ENCODE data around the gene ACBD4. TPM values are rescaled to one million over a fixed set of nuclear protein-coding genes. Genes with fewer than 3 reads are reported as not detected.

Gene ACBD4
- total RNA-seq, 4 donors from 2014 or later = 25.9 to 41.9 (median 28.2) TPM

DNA sequence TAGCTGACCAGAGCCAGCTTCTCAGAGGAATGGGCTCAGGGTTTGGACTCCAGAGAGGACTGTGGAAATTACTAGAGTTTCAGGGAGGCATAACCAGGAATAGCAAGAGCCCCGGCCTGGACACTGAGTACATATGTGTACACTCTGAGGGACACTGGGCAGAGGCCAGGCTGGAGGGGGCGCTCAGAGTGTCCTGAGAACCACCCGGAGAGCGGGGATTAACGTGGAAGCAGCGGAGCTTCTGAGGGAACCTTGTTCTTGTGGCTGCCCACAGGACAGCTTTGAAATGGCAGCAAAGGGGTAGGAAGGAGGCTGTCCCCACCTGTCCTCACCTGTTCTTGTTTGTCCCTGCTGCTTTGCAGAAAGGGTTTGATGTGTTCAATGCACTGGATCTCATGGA lies 31.0 kb upstream of the ACBD4 start:
- no peak for DNase-seq (ENCODE audit: low spot score in 2 of 2)
- Histone ChIP-seq H3K9me3 (no peaks in the 10 kb centered on the region), H3K4me1 (peaks cover 0 to 61% (median 12%) of the 10 kb centered on the region in 4 donors), H3K27me3 (no peaks in the 10 kb centered on the region), H3K27ac (no peak overlapping the region), H3K4me3 (no peak overlapping the region), H3K36me3 (peaks cover 2 to 98% (median 41%) of the 10 kb centered on the region in 3 donors)
- TF ChIP-seq POLR2A (IDR thresholded peaks at IDR 0.05) = no peak
- TF ChIP-seq, protein P1, sequence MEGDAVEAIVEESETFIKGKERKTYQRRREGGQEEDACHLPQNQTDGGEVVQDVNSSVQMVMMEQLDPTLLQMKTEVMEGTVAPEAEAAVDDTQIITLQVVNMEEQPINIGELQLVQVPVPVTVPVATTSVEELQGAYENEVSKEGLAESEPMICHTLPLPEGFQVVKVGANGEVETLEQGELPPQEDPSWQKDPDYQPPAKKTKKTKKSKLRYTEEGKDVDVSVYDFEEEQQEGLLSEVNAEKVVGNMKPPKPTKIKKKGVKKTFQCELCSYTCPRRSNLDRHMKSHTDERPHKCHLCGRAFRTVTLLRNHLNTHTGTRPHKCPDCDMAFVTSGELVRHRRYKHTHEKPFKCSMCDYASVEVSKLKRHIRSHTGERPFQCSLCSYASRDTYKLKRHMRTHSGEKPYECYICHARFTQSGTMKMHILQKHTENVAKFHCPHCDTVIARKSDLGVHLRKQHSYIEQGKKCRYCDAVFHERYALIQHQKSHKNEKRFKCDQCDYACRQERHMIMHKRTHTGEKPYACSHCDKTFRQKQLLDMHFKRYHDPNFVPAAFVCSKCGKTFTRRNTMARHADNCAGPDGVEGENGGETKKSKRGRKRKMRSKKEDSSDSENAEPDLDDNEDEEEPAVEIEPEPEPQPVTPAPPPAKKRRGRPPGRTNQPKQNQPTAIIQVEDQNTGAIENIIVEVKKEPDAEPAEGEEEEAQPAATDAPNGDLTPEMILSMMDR (IDR thresholded peaks at IDR 0.05) = no peak
- no peak for TF ChIP-seq EP300 (IDR thresholded peaks at IDR 0.05)
- WGBS, 2 donors = 87 to 96% methylated on average over 6 of the region's 6 CpGs

DNA sequence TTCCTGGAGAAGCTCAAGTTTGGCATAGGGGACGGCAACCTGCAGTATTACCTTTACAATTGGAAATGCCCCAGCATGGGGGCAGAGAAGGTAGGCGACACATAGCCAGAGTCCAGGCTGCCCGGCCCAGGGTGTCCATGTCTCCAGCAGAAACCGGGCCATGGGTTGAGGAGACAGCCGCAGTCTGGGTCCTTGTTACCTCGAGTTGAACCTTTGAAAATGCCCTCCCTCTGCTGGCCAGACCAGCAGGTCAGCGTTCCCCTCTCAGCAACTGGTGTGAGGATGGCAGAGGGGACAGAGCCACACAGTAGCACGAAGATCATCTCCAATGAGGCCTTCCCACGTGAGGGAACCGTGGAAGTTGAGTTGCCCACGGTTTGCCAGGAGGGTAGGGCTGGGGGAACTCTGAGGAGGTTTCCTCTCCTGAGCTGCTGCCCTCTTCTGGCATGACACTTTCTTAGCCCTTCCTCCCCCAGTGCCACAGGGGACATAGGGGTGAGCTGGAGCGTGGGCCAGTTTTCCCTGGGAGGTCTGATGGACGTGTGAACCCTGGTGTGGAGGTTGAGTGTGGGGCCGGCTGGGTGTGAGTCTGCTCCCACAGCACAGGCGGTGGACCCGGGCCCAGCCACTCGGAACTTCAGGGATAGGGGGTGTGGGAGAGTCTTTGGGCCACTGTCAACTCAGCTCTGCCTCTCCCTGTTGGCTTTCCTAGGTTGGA lies 30.4 kb upstream of the ACBD4 start:
- peaks cover 2 to 95% (median 37%) of the 10 kb centered on the region in 3 donors for H3K36me3 ChIP-seq
- H3K9me3 ChIP-seq = no peaks in the 10 kb centered on the region
- no peak overlapping the region for H3K4me3 ChIP-seq
- 78 to 81% methylated on average over 16 to 17 of the region's 17 CpGs for WGBS, 2 donors
- H3K27me3 ChIP-seq = no peaks in the 10 kb centered on the region
- no peak for DNase-seq (ENCODE audit: low spot score in 2 of 2)
- peak overlapping the region in 2 of 4 donors; percentile 8 to 43 for H3K27ac ChIP-seq
- H3K4me1 ChIP-seq = peaks cover 0 to 66% (median 12%) of the 10 kb centered on the region in 4 donors
- no peak for TF ChIP-seq POLR2A (IDR thresholded peaks at IDR 0.05)
- TF ChIP-seq, protein P1 (IDR thresholded peaks at IDR 0.05) = no peak
- no peak for TF ChIP-seq EP300 (IDR thresholded peaks at IDR 0.05)

DNA sequence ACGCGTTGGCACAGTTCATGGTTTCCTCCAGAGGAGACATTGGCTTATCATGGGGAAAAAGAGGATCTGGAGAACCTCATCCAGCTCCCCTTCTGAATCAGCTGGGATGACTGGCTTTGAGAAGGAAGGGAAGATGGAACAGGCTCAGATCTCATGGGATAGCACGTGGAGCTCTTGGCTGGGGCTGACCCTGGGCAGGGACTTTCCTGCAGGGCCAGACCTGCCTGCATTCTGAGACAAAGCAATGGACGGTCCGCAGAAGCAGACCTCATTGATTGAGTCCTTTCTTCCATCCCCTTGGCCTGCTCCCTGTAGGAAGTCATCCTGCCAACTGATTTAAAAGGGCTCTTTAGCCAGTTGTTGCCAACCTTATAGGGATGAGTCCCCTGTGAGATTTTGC lies 29.4 kb upstream of the ACBD4 start:
- H3K27me3 ChIP-seq = no peaks in the 10 kb centered on the region
- peak overlapping the region in 3 of 4 donors; percentile 15 to 76 (median 72) for H3K27ac ChIP-seq
- WGBS, 2 donors = 80 to 83% methylated on average over 5 of the region's 5 CpGs
- TF ChIP-seq, protein P1 (IDR thresholded peaks at IDR 0.05) = no peak
- TF ChIP-seq EP300 (IDR thresholded peaks at IDR 0.05) (no peak), POLR2A (IDR thresholded peaks at IDR 0.05) (no peak)
- H3K4me1 ChIP-seq = peaks cover 0 to 75% (median 12%) of the 10 kb centered on the region in 4 donors
- H3K36me3 ChIP-seq = peaks cover 2 to 84% (median 35%) of the 10 kb centered on the region in 3 donors
- no peaks in the 10 kb centered on the region for H3K9me3 ChIP-seq
- H3K4me3 ChIP-seq = no peak overlapping the region
- DNase-seq (ENCODE audit: low spot score in 2 of 2) = no peak

DNA sequence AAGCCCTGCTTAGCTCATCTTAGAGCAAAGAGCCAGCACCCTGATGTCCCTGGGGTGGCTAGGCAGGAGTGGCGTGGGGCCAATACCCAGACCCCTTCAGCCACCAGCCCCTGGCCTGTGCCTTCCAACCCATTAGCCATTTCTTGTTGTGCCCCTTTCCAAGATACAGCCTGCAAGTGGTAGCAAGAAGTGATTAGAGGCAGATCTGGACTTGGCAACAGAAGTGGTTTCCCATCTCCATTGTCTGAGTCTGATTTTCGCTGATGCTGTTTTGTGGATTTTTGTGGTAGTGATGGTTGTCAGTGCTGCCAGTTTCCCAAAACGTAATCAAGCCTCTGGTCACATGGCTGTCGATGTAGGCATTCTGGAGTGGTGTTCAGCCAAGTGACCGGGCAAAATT lies 28.9 kb upstream of the ACBD4 start:
- TF ChIP-seq POLR2A (IDR thresholded peaks at IDR 0.05) = no peak
- TF ChIP-seq, protein P1 (IDR thresholded peaks at IDR 0.05) = no peak
- TF ChIP-seq EP300 (IDR thresholded peaks at IDR 0.05) = no peak
- 74 to 80% methylated on average over 5 of the region's 5 CpGs for WGBS, 2 donors
- no peak overlapping the region for H3K4me3 ChIP-seq
- peaks cover 2 to 82% (median 33%) of the 10 kb centered on the region in 3 donors for H3K36me3 ChIP-seq
- no peaks in the 10 kb centered on the region for H3K27me3 ChIP-seq
- peaks cover 0 to 75% (median 15%) of the 10 kb centered on the region in 4 donors for H3K4me1 ChIP-seq
- H3K27ac ChIP-seq = peak overlapping the region in 3 of 4 donors; percentile 15 to 76 (median 72)
- DNase-seq (ENCODE audit: low spot score in 2 of 2) = no peak
- H3K9me3 ChIP-seq = no peaks in the 10 kb centered on the region

DNA sequence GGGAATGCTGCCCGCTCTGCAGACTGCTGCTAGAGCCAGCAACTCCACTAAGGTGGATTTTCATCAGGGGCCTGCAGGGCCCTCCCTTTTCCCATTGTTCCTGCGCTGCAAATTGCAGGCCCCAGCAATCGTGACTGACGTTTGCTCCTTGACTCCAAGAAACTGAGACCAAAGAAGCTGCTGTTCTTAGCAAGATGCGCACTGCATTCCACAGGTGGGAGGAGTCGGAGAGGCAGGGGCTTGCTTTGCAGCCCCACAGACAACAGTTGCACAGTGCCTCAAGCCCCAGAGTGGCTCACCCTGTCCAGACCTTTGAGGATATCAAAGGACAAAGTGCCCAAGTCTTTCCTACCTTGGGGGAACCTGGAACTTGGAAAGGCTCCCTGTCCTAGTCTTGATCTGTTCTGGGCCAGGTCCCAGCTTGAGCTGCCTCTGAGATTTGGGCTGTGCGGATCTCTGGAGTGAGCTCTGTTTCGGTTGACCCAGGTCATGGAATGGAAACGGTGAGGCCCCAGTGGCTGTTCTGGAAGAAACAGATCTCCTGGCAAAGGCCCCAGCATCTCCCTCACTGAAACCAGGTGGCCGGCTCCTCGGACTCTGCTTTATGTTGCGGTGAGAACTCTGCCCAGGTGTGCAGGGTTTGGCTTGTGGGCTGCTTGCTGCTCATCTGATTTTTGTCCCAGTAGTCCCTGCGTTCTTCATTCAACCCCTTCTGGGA lies 28.0 kb upstream of the ACBD4 start:
- no peak for DNase-seq (ENCODE audit: low spot score in 2 of 2)
- Histone ChIP-seq H3K4me1 (peaks cover 0 to 75% (median 11%) of the 10 kb centered on the region in 4 donors), H3K27ac (peak overlapping the region in 3 of 4 donors; percentile 38 to 76 (median 72)), H3K9me3 (no peaks in the 10 kb centered on the region), H3K36me3 (peaks cover 2 to 81% (median 27%) of the 10 kb centered on the region in 3 donors), H3K27me3 (no peaks in the 10 kb centered on the region), H3K4me3 (no peak overlapping the region)
- WGBS, 2 donors = 56 to 75% methylated on average over 12 of the region's 13 CpGs
- TF ChIP-seq POLR2A (IDR thresholded peaks at IDR 0.05) (no peak), EP300 (IDR thresholded peaks at IDR 0.05) (no peak)
- TF ChIP-seq, protein P1 (IDR thresholded peaks at IDR 0.05) = no peak

All from tibial nerve (tissue), 4 donors.